Stimulated activated CD8-positive, alpha-beta memory T cell treated with anti-CD3 and anti-CD28 coated beads, Interleukin-15, amount 100 ng/mL, for 48 hours (primary cell): ENCODE results near the gene EDC3.
"Not testable (repeated sequence)": the region's sequence is repeated elsewhere in the genome, so short reads cannot be mapped to it uniquely, and the experiment has no call there.

Source experiments
- DNase-seq, 2 donors: peaks; one replicate each; pipeline ENCODE4 v3.0.0-alpha.2; 2020; ENCODE audit warnings: low read depth in 2 of 2

The EDC3 gene

GRCh38 chr15:74710319-74711094 is 14.7 kb upstream of the EDC3 start:
- DNase-seq, result no peak

GRCh38 chr15:74709892-74710291 is 14.1 kb upstream of the EDC3 start:
- no peak for DNase-seq

GRCh38 chr15:74709011-74709410 is 13.2 kb upstream of the EDC3 start:
- DNase-seq, result no peak

- DNase-seq, result no peak
Observed at GRCh38 chr15:74696808-74697207, 984 bp upstream of the EDC3 start.

GRCh38 chr15:74696398-74696729 is 540 bp upstream of the EDC3 start:
- no peak for DNase-seq

- no peak for DNase-seq
Observed at GRCh38 chr15:74692327-74692726, 3.5 kb downstream of the EDC3 start.

- no peak for DNase-seq
Observed at GRCh38 chr15:74683758-74684157, 12.1 kb downstream of the EDC3 start.

- DNase-seq, result no peak
Observed at GRCh38 chr15:74682954-74683353, 12.9 kb downstream of the EDC3 start.

GRCh38 chr15:74680456-74680855 is 15.4 kb downstream of the EDC3 start:
- DNase-seq, result no peak

- DNase-seq, result no peak
Observed at GRCh38 chr15:74676801-74677200, 19.0 kb downstream of the EDC3 start.

GRCh38 chr15:74674161-74674560 is 21.7 kb downstream of the EDC3 start:
- DNase-seq, result no peak

- DNase-seq, result no peak
Observed at GRCh38 chr15:74669627-74670026, 26.2 kb downstream of the EDC3 start.

- DNase-seq, result no peak
Observed at GRCh38 chr15:74667975-74668374, 27.8 kb downstream of the EDC3 start.

GRCh38 chr15:74664670-74665069 is 31.2 kb downstream of the EDC3 start:
- DNase-seq, result no peak

- no peak for DNase-seq
Observed at GRCh38 chr15:74664028-74664616, 31.7 kb downstream of the EDC3 start.

GRCh38 chr15:74663303-74664027 is 32.4 kb downstream of the EDC3 start:
- DNase-seq, result no peak

- DNase-seq, result no peak
Observed at GRCh38 chr15:74662064-74662860, 33.6 kb downstream of the EDC3 start.

GRCh38 chr15:74661280-74661679 is 34.5 kb downstream of the EDC3 start:
- DNase-seq, result not testable (repeated sequence)

GRCh38 chr15:74657846-74658245 is 38.0 kb downstream of the EDC3 start:
- DNase-seq, result no peak

- DNase-seq, result no peak
Observed at GRCh38 chr15:74656935-74657535, 38.8 kb downstream of the EDC3 start.

- no peak for DNase-seq
Observed at GRCh38 chr15:74655424-74655823, 40.4 kb downstream of the EDC3 start.
